GM18498 (cell line): ENCODE measurements around the gene RIN3.

Experiments used
- ATAC-seq: cut with Tn5 transposase; IDR thresholded peaks from one replicate; pipeline ENCODE4 v1.9.1; 2021; ENCODE audit warnings: mild to moderate bottlenecking, moderate library complexity; ENCODE audit not compliant: unreplicated experiment

Gene RIN3

DNA sequence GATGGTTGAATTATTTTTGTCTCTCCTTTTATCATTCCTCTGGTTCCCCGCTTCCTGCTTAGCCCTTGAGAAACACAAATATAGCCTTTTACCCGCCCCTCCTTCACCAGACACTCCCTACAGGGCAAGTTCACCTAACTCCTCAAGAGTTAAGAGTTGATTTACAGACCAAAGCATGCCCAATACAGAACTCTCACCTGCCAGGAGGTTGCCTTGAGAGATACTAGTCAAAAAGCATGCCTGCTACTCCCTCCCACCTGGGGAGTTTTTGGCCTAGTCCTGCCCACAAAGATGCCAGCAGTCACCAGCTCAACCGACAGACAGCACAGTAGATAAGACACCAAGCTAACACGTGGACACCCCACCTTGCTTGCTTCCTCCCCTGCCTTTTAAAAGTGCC lies 223.6 kb downstream of the RIN3 start:
- ATAC-seq = no peak

DNA sequence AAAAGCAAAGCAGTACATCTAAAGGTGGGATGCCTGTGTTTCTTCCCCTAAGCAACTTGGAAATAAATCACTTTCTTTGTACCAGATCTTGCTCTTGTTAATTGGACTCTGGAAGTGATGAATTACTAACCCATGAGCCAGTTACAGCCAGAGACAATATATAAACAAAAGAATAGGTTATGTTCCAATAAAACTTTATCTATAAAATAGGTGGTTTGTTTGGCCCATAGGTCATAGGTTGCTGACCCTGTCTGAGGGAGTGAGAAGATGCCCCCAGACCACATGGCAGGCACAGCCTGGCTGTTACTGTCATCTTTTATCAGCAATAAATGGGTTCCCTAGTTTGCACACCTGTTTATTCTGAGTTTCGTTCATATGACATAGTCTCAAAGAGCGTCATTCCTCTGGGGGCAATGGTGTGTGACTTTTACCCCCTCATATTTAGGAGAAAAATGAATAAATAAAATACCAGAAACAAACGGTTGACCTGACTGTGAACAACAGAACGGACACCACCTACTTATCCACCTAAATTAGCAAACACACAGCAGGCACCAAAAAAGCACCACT lies 224.1 kb downstream of the RIN3 start:
- ATAC-seq = no peak
